ENCODE measurements around the gene SPI1.

DNA sequence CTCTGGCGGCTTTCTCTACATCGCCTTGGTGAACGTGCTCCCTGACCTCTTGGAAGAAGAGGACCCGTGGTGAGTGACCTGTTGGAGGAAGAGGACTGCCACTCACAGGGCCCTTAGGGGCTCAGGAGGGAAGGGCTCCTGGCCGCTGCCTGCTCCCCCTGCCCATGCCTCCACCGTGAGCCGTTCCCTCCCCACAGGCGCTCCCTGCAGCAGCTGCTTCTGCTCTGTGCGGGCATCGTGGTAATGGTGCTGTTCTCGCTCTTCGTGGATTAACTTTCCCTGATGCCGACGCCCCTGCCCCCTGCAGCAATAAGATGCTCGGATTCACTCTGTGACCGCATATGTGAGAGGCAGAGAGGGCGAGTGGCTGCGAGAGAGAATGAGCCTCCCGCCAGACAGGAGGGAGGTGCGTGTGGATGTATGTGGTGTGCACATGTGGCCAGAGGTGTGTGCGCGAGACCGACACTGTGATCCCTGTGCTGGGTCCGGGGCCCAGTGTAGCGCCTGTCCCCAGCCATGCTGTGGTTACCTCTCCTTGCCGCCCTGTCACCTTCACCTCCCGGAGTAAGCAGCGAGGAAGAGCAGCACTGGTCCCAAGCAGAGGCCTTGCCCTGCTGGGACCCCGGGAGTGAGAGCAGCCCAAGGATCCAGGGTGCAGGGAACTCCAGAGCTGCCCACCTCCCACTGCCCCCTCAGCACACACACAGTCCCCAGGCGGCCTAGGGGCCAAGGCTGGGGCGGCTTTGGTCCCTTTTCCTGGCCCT is 36.9 kb upstream of the SPI1 start:
- no peak for TF ChIP-seq POLR2A (IDR thresholded peaks at IDR 0.05)
- TF ChIP-seq, protein P1, sequence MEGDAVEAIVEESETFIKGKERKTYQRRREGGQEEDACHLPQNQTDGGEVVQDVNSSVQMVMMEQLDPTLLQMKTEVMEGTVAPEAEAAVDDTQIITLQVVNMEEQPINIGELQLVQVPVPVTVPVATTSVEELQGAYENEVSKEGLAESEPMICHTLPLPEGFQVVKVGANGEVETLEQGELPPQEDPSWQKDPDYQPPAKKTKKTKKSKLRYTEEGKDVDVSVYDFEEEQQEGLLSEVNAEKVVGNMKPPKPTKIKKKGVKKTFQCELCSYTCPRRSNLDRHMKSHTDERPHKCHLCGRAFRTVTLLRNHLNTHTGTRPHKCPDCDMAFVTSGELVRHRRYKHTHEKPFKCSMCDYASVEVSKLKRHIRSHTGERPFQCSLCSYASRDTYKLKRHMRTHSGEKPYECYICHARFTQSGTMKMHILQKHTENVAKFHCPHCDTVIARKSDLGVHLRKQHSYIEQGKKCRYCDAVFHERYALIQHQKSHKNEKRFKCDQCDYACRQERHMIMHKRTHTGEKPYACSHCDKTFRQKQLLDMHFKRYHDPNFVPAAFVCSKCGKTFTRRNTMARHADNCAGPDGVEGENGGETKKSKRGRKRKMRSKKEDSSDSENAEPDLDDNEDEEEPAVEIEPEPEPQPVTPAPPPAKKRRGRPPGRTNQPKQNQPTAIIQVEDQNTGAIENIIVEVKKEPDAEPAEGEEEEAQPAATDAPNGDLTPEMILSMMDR (IDR thresholded peaks at IDR 0.05): no peak

All from upper lobe of left lung (tissue), 4 donors.